8988T (cell line): ENCODE measurements around the gene PTPRN2.

Experiments
- DNase-seq: peaks from one replicate; pipeline ENCODE4 v3.0.0; 2011

PTPRN2 gene

GRCh38 chr7:157811946-157812345 lies 775.7 kb downstream of the PTPRN2 start:
- no peak for DNase-seq

- DNase-seq, result no peak
These were observed 777.5 kb downstream of the PTPRN2 start for GRCh38 chr7:157809863-157810851.

GRCh38 chr7:157809154-157809862 lies 778.3 kb downstream of the PTPRN2 start:
- DNase-seq, result no peak

GRCh38 chr7:157808042-157808441 lies 779.6 kb downstream of the PTPRN2 start:
- no peak for DNase-seq

GRCh38 chr7:157807510-157807909 lies 780.1 kb downstream of the PTPRN2 start:
- peak; percentile 60 for DNase-seq

GRCh38 chr7:157806711-157807110 lies 780.9 kb downstream of the PTPRN2 start:
- DNase-seq, result no peak

- DNase-seq, result no peak
These were observed 781.9 kb downstream of the PTPRN2 start for GRCh38 chr7:157805713-157806112.

- no peak for DNase-seq
These were observed 783.7 kb downstream of the PTPRN2 start for GRCh38 chr7:157803906-157804305.

GRCh38 chr7:157801971-157802675 lies 785.5 kb downstream of the PTPRN2 start:
- DNase-seq, result no peak

GRCh38 chr7:157801113-157801512 lies 786.5 kb downstream of the PTPRN2 start:
- DNase-seq, result no peak

GRCh38 chr7:157800281-157800680 lies 787.3 kb downstream of the PTPRN2 start:
- DNase-seq, result no peak

GRCh38 chr7:157799076-157799685 lies 788.4 kb downstream of the PTPRN2 start:
- no peak for DNase-seq

- no peak for DNase-seq
These were observed 790.3 kb downstream of the PTPRN2 start for GRCh38 chr7:157797361-157797760.

- no peak for DNase-seq
These were observed 790.8 kb downstream of the PTPRN2 start for GRCh38 chr7:157796846-157797245.

GRCh38 chr7:157795643-157796042 lies 792.0 kb downstream of the PTPRN2 start:
- DNase-seq, result no peak

GRCh38 chr7:157795199-157795598 lies 792.4 kb downstream of the PTPRN2 start:
- no peak for DNase-seq

- DNase-seq, result no peak
These were observed 792.9 kb downstream of the PTPRN2 start for GRCh38 chr7:157794746-157795065.

GRCh38 chr7:157793973-157794745 lies 793.5 kb downstream of the PTPRN2 start:
- DNase-seq, result no peak

GRCh38 chr7:157793087-157793353 lies 794.6 kb downstream of the PTPRN2 start:
- no peak for DNase-seq

GRCh38 chr7:157792241-157793086 lies 795.2 kb downstream of the PTPRN2 start:
- DNase-seq, result no peak

GRCh38 chr7:157791666-157792065 lies 796.0 kb downstream of the PTPRN2 start:
- no peak for DNase-seq

- DNase-seq, result no peak
These were observed 796.4 kb downstream of the PTPRN2 start for GRCh38 chr7:157791261-157791660.
